SK-N-SH treated with all-trans-retinoic acid at 6 μM for 48 hours (cell line): ENCODE measurements around the gene ATP1B3.

Source experiments
- BACH2 ChIP-seq: fragments of 250-450 bp; sonication (Bioruptor Pico); IDR thresholded peaks from 2 replicates; pipeline ENCODE4 v1.9.0; 2021; ENCODE audit warnings: mild to moderate bottlenecking, borderline replicate concordance
- SNAI2 ChIP-seq: fragments of 250-450 bp; sonication (Bioruptor Pico); IDR thresholded peaks from 2 replicates; pipeline ENCODE4 v1.5.0; 2020; ENCODE audit warnings: mild to moderate bottlenecking, moderate library complexity

- no peak for TF ChIP-seq SNAI2
- no peak for TF ChIP-seq BACH2 (CRISPR knock-in tag)
Observed at GRCh38 chr3:141909408-141909807, 33.0 kb downstream of the ATP1B3 start.
